ENCODE measurements around the gene ZNF787. TPM values are rescaled to one million over a fixed set of nuclear protein-coding genes. Genes with fewer than 3 reads are reported as not detected.

Gene ZNF787
- total and polyA plus RNA-seq, 7 donors: 27.3 to 62.7 (median 53.5) TPM

- DNase-seq (no peak), ATAC-seq (no peak)
- H3K27me3 ChIP-seq (ENCODE audit: insufficient read depth in 3 of 3, low read length in 2 of 3): no peaks in the 10 kb centered on the region
- no peak overlapping the region for H3K4me3 ChIP-seq
- TF ChIP-seq CTCF (IDR thresholded peaks at IDR 0.05): no peak
- no peaks in the 10 kb centered on the region for H3K9me3 ChIP-seq
- no peaks in the 10 kb centered on the region for H3K4me1 ChIP-seq
- 80 to 85% (median 82%) methylated on average over 14 of the region's 14 CpGs for WGBS, 3 donors
- H3K36me3 ChIP-seq (ENCODE audit: insufficient read depth in 1 of 2, low read depth in 1 of 2): no peaks in the 10 kb centered on the region
- no peak overlapping the region for H3K27ac ChIP-seq
- intact Hi-C loops (cut with DNase I): no loop called here
Observed at GRCh38 chr19:56133858-56134653, 13.0 kb upstream of the ZNF787 start.

- Histone ChIP-seq H3K36me3 (ENCODE audit: insufficient read depth in 1 of 2, low read depth in 1 of 2) (no peaks in the 10 kb centered on the region), H3K9me3 (no peaks in the 10 kb centered on the region), H3K4me3 (no peak overlapping the region), H3K27ac (no peak overlapping the region), H3K27me3 (ENCODE audit: insufficient read depth in 3 of 3, low read length in 2 of 3) (no peaks in the 10 kb centered on the region), H3K4me1 (no peaks in the 10 kb centered on the region)
- DNase-seq (no peak), ATAC-seq (peak in 3 of 4 donors; percentile 21 to 49 (median 27))
- intact Hi-C loops (cut with DNase I): no loop called here
- TF ChIP-seq CTCF (IDR thresholded peaks at IDR 0.05): no peak
- WGBS, 3 donors: 30 to 39% (median 39%) methylated on average over 14 of the region's 14 CpGs
Observed at GRCh38 chr19:56132316-56132822, 11.3 kb upstream of the ZNF787 start.

GRCh38 chr19:56131651-56132050 lies 10.6 kb upstream of the ZNF787 start:
- Histone ChIP-seq H3K27me3 (ENCODE audit: insufficient read depth in 3 of 3, low read length in 2 of 3) (no peaks in the 10 kb centered on the region), H3K4me3 (no peak overlapping the region), H3K36me3 (ENCODE audit: insufficient read depth in 1 of 2, low read depth in 1 of 2) (no peaks in the 10 kb centered on the region), H3K4me1 (no peaks in the 10 kb centered on the region), H3K9me3 (no peaks in the 10 kb centered on the region), H3K27ac (no peak overlapping the region)
- no peak for TF ChIP-seq CTCF (IDR thresholded peaks at IDR 0.05)
- no peak for DNase-seq
- ATAC-seq: no peak
- 82 to 94% (median 90%) methylated on average over 8 of the region's 8 CpGs for WGBS, 3 donors
- intact Hi-C loops (cut with DNase I): no loop called here

GRCh38 chr19:56130006-56130405 lies 8.9 kb upstream of the ZNF787 start:
- Histone ChIP-seq H3K4me1 (no peaks in the 10 kb centered on the region), H3K27me3 (ENCODE audit: insufficient read depth in 3 of 3, low read length in 2 of 3) (no peaks in the 10 kb centered on the region), H3K27ac (no peak overlapping the region), H3K9me3 (no peaks in the 10 kb centered on the region), H3K4me3 (no peak overlapping the region), H3K36me3 (ENCODE audit: insufficient read depth in 1 of 2, low read depth in 1 of 2) (no peaks in the 10 kb centered on the region)
- no peak for DNase-seq
- no peak for TF ChIP-seq CTCF (IDR thresholded peaks at IDR 0.05)
- 75 to 76% (median 76%) methylated on average over 7 of the region's 7 CpGs for WGBS, 3 donors
- intact Hi-C loops (cut with DNase I): no loop called here
- no peak for ATAC-seq
